Mesothelial cell of epicardium (in vitro differentiated cells): ENCODE results near the gene CDC45. TPM values are rescaled to one million over a fixed set of nuclear protein-coding genes. Genes with fewer than 3 reads are reported as not detected.

Experiments
- DNase-seq, 2 experiments: peaks; one replicate each; pipeline ENCODE4 v3.0.0; 2021; ENCODE audit warnings: low spot score in 2 of 2; ENCODE audit not compliant: unreplicated experiment in 2 of 2
- H3K27ac Mint-ChIP-seq: 2 replicates; pipeline ENCODE4 v1.8.0; 2021; ENCODE audit warnings: mixed read lengths
- H3K27me3 Mint-ChIP-seq: 2 replicates; pipeline ENCODE4 v1.8.0; 2021; ENCODE audit warnings: low read depth, mixed read lengths
- H3K36me3 Mint-ChIP-seq: 2 replicates; pipeline ENCODE4 v1.8.0; 2021; ENCODE audit warnings: mixed read lengths
- H3K4me1 Mint-ChIP-seq: 2 replicates; pipeline ENCODE4 v1.8.0; 2021; ENCODE audit warnings: mixed read lengths
- H3K4me3 Mint-ChIP-seq: 2 replicates; pipeline ENCODE4 v1.8.0; 2021; ENCODE audit warnings: mild to moderate bottlenecking, moderate library complexity, mixed read lengths
- H3K9me3 Mint-ChIP-seq: 2 replicates; pipeline ENCODE4 v1.8.0; 2021; ENCODE audit warnings: mixed read lengths
- total RNA-seq: library from RNA; stranded (reverse); gene quantifications from 3 replicates; pipeline ENCODE4 v1.2.1, GENCODE V29; 2021
- TF ChIP-seq, protein P1 (sequence below): fragments of 200-600 bp; sonication (generic); IDR thresholded peaks from one replicate; pipeline ENCODE4 v1.5.0; 2021; ENCODE audit warnings: antibody characterized with exemption; ENCODE audit not compliant: unreplicated experiment

The CDC45 gene
- total RNA-seq, 1 donor from 2014 or later = 15.3 TPM

DNA sequence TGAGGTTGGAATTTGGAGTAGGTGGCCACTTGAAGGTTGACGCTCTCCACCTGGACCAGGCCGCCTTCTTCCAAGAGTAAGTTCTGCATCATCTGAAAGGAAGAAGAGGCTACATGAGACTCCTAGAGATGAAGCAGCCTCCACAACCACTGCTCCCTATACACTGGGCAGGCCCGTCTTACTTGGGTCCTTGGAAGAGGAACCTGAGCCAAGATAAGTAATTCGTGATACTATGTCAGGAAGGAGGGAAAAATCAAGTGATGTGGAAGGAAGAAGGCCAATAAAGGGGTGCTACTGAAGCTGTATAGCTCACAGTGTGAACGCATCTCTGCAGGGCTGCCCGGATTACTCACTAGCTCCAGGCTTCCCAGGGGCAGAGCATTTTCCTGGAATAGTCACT, 11.8 kb upstream of the CDC45 start:
- TF ChIP-seq, protein P1, sequence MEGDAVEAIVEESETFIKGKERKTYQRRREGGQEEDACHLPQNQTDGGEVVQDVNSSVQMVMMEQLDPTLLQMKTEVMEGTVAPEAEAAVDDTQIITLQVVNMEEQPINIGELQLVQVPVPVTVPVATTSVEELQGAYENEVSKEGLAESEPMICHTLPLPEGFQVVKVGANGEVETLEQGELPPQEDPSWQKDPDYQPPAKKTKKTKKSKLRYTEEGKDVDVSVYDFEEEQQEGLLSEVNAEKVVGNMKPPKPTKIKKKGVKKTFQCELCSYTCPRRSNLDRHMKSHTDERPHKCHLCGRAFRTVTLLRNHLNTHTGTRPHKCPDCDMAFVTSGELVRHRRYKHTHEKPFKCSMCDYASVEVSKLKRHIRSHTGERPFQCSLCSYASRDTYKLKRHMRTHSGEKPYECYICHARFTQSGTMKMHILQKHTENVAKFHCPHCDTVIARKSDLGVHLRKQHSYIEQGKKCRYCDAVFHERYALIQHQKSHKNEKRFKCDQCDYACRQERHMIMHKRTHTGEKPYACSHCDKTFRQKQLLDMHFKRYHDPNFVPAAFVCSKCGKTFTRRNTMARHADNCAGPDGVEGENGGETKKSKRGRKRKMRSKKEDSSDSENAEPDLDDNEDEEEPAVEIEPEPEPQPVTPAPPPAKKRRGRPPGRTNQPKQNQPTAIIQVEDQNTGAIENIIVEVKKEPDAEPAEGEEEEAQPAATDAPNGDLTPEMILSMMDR = no peak
- Mint-ChIP-seq H3K36me3 (peaks cover 44% of the 10 kb centered on the region), H3K4me1 (peaks cover 10% of the 10 kb centered on the region), H3K27me3 (no peaks in the 10 kb centered on the region), H3K4me3 (no peak overlapping the region), H3K27ac (no peak overlapping the region), H3K9me3 (no peaks in the 10 kb centered on the region)
- no peak for DNase-seq

GRCh38 chr22:19469421-19469820, 10.3 kb upstream of the CDC45 start:
- no peak for DNase-seq
- H3K4me3 Mint-ChIP-seq = no peak overlapping the region
- no peaks in the 10 kb centered on the region for H3K4me1 Mint-ChIP-seq
- no peak overlapping the region for H3K27ac Mint-ChIP-seq
- H3K9me3 Mint-ChIP-seq = no peaks in the 10 kb centered on the region
- no peaks in the 10 kb centered on the region for H3K27me3 Mint-ChIP-seq
- TF ChIP-seq, protein P1 = no peak
- peaks cover 48% of the 10 kb centered on the region for H3K36me3 Mint-ChIP-seq

GRCh38 chr22:19470010-19470409, 9.7 kb upstream of the CDC45 start:
- no peak for DNase-seq
- Mint-ChIP-seq H3K36me3 (peaks cover 46% of the 10 kb centered on the region), H3K27ac (no peak overlapping the region), H3K4me3 (no peak overlapping the region), H3K27me3 (no peaks in the 10 kb centered on the region), H3K9me3 (no peaks in the 10 kb centered on the region), H3K4me1 (no peaks in the 10 kb centered on the region)
- TF ChIP-seq, protein P1 = no peak

GRCh38 chr22:19471572-19471971, 8.1 kb upstream of the CDC45 start:
- Mint-ChIP-seq H3K27ac (no peak overlapping the region), H3K9me3 (no peaks in the 10 kb centered on the region), H3K36me3 (peaks cover 40% of the 10 kb centered on the region), H3K27me3 (no peaks in the 10 kb centered on the region), H3K4me1 (no peaks in the 10 kb centered on the region), H3K4me3 (no peak overlapping the region)
- DNase-seq = no peak
- TF ChIP-seq, protein P1 = no peak

DNA sequence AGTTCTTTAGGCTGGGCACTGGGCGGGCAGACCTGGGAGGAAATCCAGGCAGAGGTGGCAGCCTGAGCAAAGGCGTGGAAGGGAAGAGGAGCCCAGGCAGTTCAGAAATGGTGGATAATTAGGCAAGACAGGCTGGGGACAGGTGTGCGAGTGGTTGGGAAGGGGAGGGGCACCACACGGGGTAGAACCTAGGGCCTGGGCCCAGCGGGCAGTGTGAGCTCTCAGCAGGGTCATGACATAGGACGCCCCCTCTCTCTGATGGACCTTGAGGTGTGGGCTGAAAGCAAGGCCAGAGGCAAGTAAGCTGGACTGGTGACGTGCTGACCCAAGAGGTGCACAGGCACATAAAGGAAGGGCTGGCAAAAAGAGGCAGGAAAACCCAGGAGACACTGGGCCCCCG, 7.5 kb upstream of the CDC45 start:
- H3K4me3 Mint-ChIP-seq = no peak overlapping the region

More for the DNA sequence above, 7.5 kb upstream of the CDC45 start:
- no peaks in the 10 kb centered on the region for H3K9me3 Mint-ChIP-seq
- peaks cover 2% of the 10 kb centered on the region for H3K4me1 Mint-ChIP-seq
- no peak overlapping the region for H3K27ac Mint-ChIP-seq
- H3K36me3 Mint-ChIP-seq = peaks cover 38% of the 10 kb centered on the region
- no peaks in the 10 kb centered on the region for H3K27me3 Mint-ChIP-seq
- TF ChIP-seq, protein P1 = no peak
- DNase-seq = no peak
